OCI-LY1 (cell line): Measurements from ENCODE around the gene LAMC1.
A peak's percentile ranks its signal among the peaks of the same experiment; 100 is the strongest.

Experiments used
- H2AFZ ChIP-seq: fragments of 200-600 bp; sonication (generic), shearing (Covaris generic); 2 replicates; pipeline ENCODE4 v1.6.0; 2014; ENCODE audit warnings: antibody characterized with exemption, mild to moderate bottlenecking, low read length
- H3F3A ChIP-seq: fragments of 200-600 bp; sonication (generic), shearing (Covaris generic); 2 replicates; pipeline ENCODE4 v1.6.0; 2014; ENCODE audit warnings: mild to moderate bottlenecking, antibody characterized with exemption, low read length, moderate library complexity; ENCODE audit not compliant: insufficient read depth
- H3K27ac ChIP-seq: fragments of 200-600 bp; sonication (generic); 2 replicates; pipeline ENCODE4 v1.5.1; 2014; ENCODE audit warnings: low read length, mixed run types, mild to moderate bottlenecking, low read depth; ENCODE audit not compliant: poor library complexity, severe bottlenecking
- H3K27me3 ChIP-seq: fragments of 200-600 bp; sonication (generic); 2 replicates; pipeline ENCODE4 v1.6.0; 2014; ENCODE audit warnings: antibody characterized with exemption, mild to moderate bottlenecking, low read length, moderate library complexity; ENCODE audit not compliant: insufficient read depth
- H3K36me3 ChIP-seq: fragments of 200-600 bp; sonication (generic); 2 replicates; pipeline ENCODE4 v1.6.1; 2014; ENCODE audit warnings: mild to moderate bottlenecking, antibody characterized with exemption, low read length, moderate library complexity, mixed read lengths; ENCODE audit not compliant: insufficient read depth
- H3K4me1 ChIP-seq: fragments of 200-600 bp; sonication (generic); 2 replicates; pipeline ENCODE4 v1.5.1; 2014; ENCODE audit warnings: mild to moderate bottlenecking, low read length, moderate library complexity; ENCODE audit not compliant: insufficient read depth, severe bottlenecking
- H3K4me2 ChIP-seq: fragments of 200-600 bp; sonication (generic), shearing (Covaris generic); 2 replicates; pipeline ENCODE4 v1.6.1; 2014; ENCODE audit warnings: low read length
- H3K4me3 ChIP-seq: fragments of 200-600 bp; sonication (generic); 2 replicates; pipeline ENCODE4 v1.5.1; 2014; ENCODE audit warnings: low read length, low read depth, mild to moderate bottlenecking, mixed read lengths; ENCODE audit not compliant: poor library complexity, severe bottlenecking
- H3K79me2 ChIP-seq: fragments of 200-600 bp; shearing (Covaris generic); 2 replicates; pipeline ENCODE4 v1.6.1; 2016; ENCODE audit warnings: mixed run types, low read length, mixed read lengths; ENCODE audit not compliant: insufficient read depth
- H3K9ac ChIP-seq: fragments of 200-600 bp; sonication (generic), shearing (Covaris generic); 2 replicates; pipeline ENCODE4 v1.6.1; 2014; ENCODE audit warnings: mild to moderate bottlenecking, low read length, mixed read lengths
- H3K9me2 ChIP-seq: fragments of 200-600 bp; sonication (generic), shearing (Covaris generic); 2 replicates; pipeline ENCODE4 v1.6.1; 2014; ENCODE audit warnings: low read depth, mild to moderate bottlenecking, low read length, mixed read lengths
- H3K9me3 ChIP-seq: fragments of 200-600 bp; shearing (Covaris generic); 2 replicates; pipeline ENCODE4 v1.6.1; 2014; ENCODE audit warnings: low read length, mixed read lengths
- H4K20me1 ChIP-seq: fragments of 200-600 bp; sonication (generic), shearing (Covaris generic); 2 replicates; pipeline ENCODE4 v1.6.0; 2016; ENCODE audit warnings: mild to moderate bottlenecking, low read length; ENCODE audit not compliant: insufficient read depth
- CTCF ChIP-seq: fragments of 200-600 bp; sonication (generic), shearing (Covaris generic); IDR thresholded peaks from 2 replicates; pipeline ENCODE4 v1.5.1; 2017; ENCODE audit warnings: mild to moderate bottlenecking, antibody characterized with exemption, low read length, moderate library complexity, mixed read lengths
- EZH2 ChIP-seq: fragments of 200-600 bp; sonication (generic), shearing (Covaris generic); IDR thresholded peaks from 2 replicates; pipeline ENCODE4 v1.8.0; 2017; ENCODE audit warnings: borderline replicate concordance, mixed run types, mild to moderate bottlenecking, antibody characterized with exemption, low read length, moderate library complexity, mixed read lengths

The LAMC1 gene

GRCh38 chr1:183058851-183059502, 35.8 kb downstream of the LAMC1 start:
- Histone ChIP-seq H3K27ac (peak overlapping the region; percentile 48), H3K9me3 (peaks cover 6% of the 10 kb centered on the region; the same call in 1 of the 2 replicates), H3F3A (no peaks in the 10 kb centered on the region), H3K27me3 (no peaks in the 10 kb centered on the region), H2AFZ (no peak overlapping the region), H3K79me2 (peaks cover 20% of the 10 kb centered on the region; the same call in 1 of the 2 replicates), H3K9me2 (no peaks in the 10 kb centered on the region), H3K4me2 (peak overlapping the region; percentile 12; the same call in 1 of the 2 replicates), H3K9ac (peak overlapping the region; percentile 25; the same call in 1 of the 2 replicates), H3K4me1 (peaks cover 83% of the 10 kb centered on the region), H3K4me3 (no peak overlapping the region), H3K36me3 (peaks cover 3% of the 10 kb centered on the region; the same call in 1 of the 2 replicates), H4K20me1 (no peaks in the 10 kb centered on the region)
- no peak for TF ChIP-seq CTCF
- TF ChIP-seq EZH2 = no peak

GRCh38 chr1:183061194-183061593, 38.0 kb downstream of the LAMC1 start:
- Histone ChIP-seq H3K9me3 (0 out of 2 replicates have a peak, but pooled peaks cover 4% of the 10 kb centered on the region), H3K36me3 (peaks cover 8% of the 10 kb centered on the region), H3K4me3 (no peak overlapping the region), H3F3A (no peaks in the 10 kb centered on the region), H4K20me1 (no peaks in the 10 kb centered on the region), H3K4me2 (peak overlapping the region; percentile 15; the same call in 1 of the 2 replicates), H3K79me2 (peaks cover 20% of the 10 kb centered on the region; the same call in 1 of the 2 replicates), H3K27ac (peak overlapping the region; percentile 48), H2AFZ (no peak overlapping the region), H3K27me3 (no peaks in the 10 kb centered on the region), H3K4me1 (peaks cover 78% of the 10 kb centered on the region), H3K9ac (no peak overlapping the region), H3K9me2 (no peaks in the 10 kb centered on the region)
- TF ChIP-seq CTCF (no peak), EZH2 (no peak)

- Histone ChIP-seq H3K79me2 (peaks cover 12% of the 10 kb centered on the region; the same call in 1 of the 2 replicates), H3K9ac (no peak overlapping the region), H3K4me1 (peaks cover 65% of the 10 kb centered on the region), H4K20me1 (no peaks in the 10 kb centered on the region), H3F3A (no peaks in the 10 kb centered on the region), H3K36me3 (peaks cover 8% of the 10 kb centered on the region), H3K27me3 (no peaks in the 10 kb centered on the region), H3K9me2 (no peaks in the 10 kb centered on the region), H3K9me3 (0 out of 2 replicates have a peak, but pooled peaks cover 4% of the 10 kb centered on the region), H3K4me3 (no peak overlapping the region), H3K27ac (peak overlapping the region; percentile 11), H3K4me2 (no peak overlapping the region), H2AFZ (no peak overlapping the region)
- TF ChIP-seq EZH2 (no peak), CTCF (no peak)
Measured at GRCh38 chr1:183063349-183063748, 40.1 kb downstream of the LAMC1 start.
